B cell (primary cell): ENCODE results near the gene BCL2.

Experiments used
- CTCF ChIP-seq: fragments of 200-600 bp; IDR thresholded peaks from one replicate; pipeline ENCODE4 v1.8.0; 2022; ENCODE audit warnings: antibody characterized with exemption, mild to moderate bottlenecking
- EZH2 ChIP-seq: IDR thresholded peaks from 2 replicates; pipeline ENCODE4 v1.6.1; 2012; ENCODE audit warnings: borderline replicate concordance, low read depth, mild to moderate bottlenecking, moderate library complexity, low read length; ENCODE audit not compliant: insufficient read depth, poor library complexity, severe bottlenecking

GRCh38 chr18:63098018-63098981, 221.3 kb downstream of the BCL2 start:
- TF ChIP-seq EZH2 (no peak), CTCF (no peak)
